HG03097 (cell line): Measurements from ENCODE around the gene MYLK4.

Source experiments
- ATAC-seq: cut with Tn5 transposase; IDR thresholded peaks from one replicate; pipeline ENCODE4 v1.9.1; 2021; ENCODE audit not compliant: unreplicated experiment, low FRiP score

MYLK4 gene

DNA sequence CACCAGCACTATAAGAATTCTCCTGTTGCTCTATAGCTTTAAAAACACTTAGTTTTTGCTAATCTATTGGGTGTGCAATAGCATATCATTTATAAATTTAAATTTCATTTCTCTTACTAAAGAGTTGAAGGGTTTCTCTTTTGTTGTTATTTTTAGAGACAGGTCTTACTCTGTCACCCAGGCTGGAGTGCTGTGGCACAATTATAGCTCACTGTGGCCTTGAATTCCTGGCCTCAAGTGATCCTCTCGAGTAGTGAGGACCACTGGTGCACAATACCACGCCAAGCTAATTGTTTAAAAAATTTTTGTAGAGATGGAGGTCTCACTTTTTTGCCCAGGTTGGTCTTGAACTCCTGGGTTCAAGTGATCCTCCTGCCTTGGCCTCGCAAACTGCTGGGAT is 8.3 kb upstream of the MYLK4 start:
- ATAC-seq, result no peak

DNA sequence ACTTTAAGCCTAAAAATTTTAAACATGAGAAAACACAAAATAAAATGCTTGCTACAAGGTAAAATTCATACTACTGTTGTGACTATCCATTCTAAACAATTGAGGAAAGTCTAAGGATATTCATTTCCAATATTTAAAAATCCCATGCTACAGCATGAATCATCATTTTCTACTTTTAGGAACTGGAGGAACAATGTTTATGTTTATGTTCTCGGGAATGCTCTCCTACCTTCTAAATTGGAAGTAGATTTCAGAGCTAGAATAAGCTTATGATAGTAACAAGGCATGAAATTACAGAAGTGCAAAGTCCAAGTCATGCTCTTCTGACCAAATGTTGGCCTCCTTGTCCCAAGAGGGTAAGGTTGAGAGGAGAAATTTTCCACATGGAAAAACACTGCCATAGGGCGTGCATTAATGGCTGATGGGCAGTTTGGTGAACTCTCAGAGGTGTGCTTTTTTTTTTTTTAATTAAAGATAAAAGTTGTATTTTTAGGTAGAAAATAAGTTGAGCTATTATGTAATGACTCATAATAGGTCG is 6.0 kb upstream of the MYLK4 start:
- ATAC-seq, result no peak

DNA sequence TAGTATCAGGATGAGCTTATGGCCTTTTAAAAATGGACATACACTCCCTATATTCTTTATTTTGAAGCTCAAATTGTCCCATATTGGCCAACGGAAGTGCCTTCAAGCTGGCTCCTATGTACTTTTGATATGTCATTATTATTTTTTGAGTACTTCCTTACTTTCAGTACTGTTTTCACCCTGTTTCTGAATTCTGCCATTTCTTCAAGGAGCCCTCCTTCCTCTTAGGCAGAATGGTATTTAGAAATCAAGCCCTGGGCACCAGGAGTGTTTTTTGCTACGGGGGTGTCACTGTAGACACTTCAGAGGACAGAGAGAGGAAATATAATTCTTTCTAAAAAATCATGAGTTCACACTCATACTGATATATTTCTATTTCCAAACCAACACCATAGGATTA is 5.5 kb upstream of the MYLK4 start:
- ATAC-seq, result no peak

DNA sequence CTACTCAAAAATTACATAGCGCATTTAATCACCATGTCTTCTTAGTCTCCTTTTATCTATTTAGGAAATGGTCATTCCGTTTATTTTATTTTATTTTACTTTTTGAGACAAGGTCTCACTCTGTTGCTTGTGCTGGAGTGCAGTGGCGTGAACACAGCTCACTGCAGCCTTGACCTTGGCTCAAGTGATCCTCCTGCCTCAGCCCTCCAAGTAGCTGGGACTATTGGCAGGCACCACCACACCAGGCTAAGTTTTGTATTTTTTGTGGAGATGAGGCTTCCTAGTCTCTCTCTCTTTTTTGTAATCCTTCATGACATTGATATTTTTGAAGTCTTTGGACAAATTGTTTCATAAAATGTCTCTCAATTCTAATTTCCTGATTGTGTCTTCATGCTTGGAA is 4.7 kb upstream of the MYLK4 start:
- no peak for ATAC-seq

DNA sequence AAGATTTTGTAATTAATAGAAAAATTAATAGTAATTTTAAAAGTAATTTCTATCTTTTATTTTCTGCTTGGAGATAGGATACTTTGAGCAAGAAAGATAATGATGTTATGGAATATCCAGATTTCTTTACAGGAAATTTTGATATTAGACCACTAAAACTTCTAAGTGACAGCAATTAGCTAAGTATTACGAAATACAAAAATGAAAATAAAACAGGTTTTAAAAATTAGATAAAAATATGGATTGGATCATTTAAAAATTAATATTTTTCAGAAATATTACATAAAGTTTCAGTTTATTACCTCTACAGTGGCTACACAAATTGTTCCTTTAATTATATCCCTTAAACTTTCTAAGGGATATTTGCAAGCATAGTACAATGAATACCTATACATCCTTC is 4.2 kb upstream of the MYLK4 start:
- ATAC-seq, result no peak

DNA sequence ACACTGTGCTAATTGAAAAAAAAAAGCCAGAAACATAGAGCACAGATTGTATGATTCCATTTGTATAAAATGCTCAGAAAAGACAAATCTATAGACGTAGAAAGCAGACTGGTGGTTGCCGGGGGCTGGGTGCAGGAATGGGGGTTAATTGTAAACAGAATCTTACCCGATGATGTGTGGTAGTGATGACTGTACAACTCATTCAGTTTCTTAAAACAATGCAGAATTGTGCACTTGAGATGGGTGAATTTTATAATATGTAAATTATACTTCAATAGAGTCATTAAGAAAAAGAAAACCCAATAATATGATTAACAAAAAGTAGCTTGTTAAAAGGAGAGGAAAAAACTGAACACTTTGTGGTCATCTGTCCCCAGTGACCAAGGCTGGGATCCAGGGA is 3.7 kb upstream of the MYLK4 start:
- ATAC-seq, result no peak

DNA sequence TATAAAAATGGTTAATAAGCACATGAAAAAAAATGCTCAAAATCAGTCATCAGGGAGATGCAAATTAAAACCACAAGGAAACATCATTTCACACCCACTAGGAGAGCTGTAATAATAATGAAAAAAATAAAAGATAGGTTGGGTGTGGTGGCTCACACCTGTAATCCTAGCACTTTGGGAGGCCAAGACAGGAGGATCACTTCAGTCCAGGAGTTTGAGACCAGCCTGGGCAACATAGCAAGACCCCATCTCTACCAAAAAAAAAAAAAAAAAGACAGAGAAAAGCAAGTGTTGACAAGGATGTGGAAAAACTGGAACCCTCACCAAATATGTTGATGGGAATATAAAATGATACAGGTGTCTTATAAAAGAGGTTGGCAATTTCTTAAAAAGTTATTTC is 3.0 kb upstream of the MYLK4 start:
- no peak for ATAC-seq

DNA sequence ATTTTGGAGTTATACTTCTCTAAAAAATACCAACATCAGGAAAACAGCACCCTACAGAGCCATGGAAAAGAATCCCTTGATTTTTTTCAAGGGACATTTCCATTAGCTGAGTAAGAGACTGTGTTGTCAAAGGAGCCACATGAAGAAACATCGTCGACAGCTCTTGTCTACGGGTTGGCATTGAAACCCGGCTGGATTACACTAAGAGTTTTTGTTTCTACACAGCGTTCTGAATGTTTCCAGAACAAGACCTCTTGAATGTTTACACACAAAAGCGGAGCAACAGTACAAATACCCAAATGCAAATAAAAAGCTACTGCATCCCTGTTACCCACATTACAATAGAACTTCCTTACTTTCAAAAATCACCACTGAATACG is 2.4 kb upstream of the MYLK4 start:
- ATAC-seq, result no peak

DNA sequence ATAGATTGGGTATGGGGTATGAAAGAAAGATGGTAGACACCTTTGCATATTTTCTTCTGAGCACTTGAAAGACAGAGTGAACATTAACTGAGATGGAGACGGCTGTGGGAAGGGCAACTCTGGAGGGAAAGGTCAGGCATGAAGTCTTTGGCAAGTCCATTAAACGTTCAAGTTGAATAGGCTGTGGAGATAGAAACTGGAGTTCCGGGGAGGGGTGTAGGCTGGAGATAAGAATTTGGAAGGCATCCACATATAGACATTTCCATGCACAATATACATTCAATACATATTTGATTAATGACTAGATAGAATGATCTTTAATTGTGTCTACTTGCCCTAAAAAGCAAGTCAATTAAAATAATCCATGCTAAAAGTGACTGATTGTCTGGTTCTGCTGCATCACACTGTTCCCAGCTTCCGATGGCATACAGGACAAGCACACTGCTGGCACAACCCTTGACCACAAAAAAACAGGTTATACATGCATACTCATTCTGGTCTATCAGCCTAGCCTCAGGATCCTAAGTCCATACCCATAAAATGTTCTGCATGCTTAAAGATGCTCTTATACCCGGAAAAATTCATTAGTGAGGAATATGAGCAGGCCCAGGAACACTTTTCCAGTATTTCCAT is 1.9 kb upstream of the MYLK4 start:
- no peak for ATAC-seq

DNA sequence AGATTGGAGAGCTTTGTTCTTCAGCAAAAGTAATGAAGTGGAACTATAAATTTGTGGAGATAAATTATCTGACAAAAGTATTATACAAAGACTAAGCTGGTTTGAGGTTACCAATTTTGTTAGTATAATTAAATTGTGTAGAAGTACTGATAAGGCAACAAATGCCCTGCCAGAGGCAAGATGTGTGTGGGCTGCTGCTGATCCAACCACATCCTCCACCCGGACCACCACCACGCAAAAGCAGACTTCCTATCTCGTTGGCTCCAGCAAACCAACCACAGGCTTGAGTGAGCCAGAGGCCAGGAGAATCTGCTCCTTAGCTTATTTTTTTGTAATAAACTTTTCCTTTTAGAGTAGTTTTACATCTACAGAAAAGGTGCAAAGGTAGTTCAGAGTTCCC is 1.1 kb upstream of the MYLK4 start:
- ATAC-seq, result no peak

DNA sequence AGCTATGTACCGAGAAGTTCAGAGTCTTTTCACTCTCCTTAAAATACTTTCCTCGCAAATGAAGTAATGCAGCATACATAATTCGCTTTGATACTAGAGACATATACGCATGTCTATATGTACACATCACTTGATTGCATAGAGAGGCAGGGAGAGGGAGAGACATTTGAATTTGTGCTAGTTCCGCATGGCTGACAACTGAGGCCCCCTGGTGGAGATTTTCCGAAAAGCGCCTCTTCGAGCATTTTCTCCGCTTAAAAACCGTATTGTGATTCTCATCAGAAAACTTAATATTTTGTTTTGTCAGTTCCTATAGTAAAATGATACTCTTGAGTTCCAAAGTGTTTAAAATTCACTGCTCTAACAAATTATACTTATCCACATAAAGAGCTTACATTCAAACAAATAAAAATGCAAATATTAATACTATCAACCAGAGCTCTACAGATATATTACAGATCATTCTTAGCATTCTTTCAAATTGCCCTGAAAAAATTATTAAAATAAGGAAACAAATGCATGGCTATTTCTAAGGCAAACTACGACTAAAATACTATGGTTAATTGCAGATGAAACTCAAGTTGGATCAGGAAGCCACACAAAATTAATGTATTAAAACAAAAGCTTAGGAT is 637 bp downstream of the MYLK4 start:
- no peak for ATAC-seq

DNA sequence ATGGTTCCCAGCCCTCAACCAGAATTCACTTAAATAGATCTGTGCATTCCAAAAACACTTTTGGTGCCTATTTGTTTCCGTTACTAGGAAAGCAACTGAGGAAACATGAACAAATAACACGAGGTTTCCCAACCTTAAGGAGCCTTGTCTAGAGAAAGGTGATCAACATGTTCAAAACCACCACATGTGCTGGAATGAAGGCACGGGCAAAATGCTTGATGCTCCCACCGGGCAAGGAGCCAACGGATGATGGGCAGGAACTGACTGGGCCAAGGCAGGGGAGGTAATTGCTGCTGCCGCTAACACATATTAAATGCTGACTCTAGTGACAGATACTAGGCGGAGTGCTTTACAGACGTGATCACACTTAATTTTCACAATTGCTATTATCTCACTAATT is 2.5 kb downstream of the MYLK4 start:
- ATAC-seq, result no peak

DNA sequence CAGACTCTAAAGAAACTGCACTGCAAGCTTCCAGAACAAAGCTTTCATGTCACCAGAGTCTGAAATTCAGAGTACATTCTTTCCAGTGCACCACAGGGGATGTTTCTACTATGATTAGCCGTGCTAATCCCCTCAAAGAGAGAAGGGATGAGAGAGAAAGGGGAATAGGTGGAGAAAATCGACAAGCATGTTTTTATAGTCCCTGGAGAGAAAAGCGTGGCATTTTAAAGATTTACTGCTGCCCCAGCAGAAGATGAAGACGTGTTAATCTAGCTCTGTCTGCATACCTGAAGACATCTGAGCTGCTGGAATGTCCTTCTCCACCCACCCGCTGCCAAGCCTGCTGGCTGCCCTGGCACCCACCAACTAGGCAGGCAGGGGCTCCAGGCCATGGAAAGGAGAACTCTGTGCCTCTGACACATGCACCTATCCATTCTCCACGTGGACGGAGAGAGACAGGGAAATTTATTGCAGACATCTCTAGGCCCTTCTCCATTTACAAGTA is 4.1 kb downstream of the MYLK4 start:
- ATAC-seq, result no peak

DNA sequence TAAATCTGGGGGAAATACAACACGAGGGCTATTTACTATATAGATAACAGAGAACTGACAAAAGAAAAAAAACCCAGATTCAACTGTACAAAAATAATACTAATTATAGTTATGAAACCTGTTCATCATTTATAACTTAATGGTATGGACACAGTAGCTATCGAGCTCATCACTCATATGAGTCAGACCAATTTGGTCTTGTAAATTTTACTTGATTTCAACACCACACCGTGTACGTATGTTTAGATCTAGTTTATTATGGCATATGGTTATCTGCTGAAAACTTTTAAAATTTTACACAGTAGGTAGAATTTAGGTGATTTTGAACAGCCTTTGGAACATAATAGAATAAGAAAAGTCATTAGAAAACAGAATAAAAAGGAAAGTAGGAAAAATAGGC is 5.5 kb downstream of the MYLK4 start:
- ATAC-seq, result no peak

DNA sequence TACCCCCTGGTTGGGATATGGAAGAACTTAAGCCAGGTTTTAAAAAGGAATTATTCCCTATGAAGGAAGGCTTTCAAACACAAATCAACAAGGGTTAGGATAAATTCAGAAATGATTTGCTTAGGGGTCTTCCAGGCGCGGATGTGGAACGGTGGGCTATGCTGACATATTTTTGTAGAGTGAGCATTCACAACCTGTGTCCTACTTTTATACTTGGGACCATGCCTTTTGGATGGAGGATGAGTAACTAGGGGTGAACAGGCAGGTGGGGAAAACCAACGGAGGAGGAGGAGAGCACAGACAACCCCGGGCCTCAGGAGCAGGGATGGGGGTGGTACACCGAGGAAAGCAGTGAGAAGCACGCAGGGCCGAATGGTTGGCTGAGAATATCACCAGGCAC is 5.9 kb downstream of the MYLK4 start:
- no peak for ATAC-seq

DNA sequence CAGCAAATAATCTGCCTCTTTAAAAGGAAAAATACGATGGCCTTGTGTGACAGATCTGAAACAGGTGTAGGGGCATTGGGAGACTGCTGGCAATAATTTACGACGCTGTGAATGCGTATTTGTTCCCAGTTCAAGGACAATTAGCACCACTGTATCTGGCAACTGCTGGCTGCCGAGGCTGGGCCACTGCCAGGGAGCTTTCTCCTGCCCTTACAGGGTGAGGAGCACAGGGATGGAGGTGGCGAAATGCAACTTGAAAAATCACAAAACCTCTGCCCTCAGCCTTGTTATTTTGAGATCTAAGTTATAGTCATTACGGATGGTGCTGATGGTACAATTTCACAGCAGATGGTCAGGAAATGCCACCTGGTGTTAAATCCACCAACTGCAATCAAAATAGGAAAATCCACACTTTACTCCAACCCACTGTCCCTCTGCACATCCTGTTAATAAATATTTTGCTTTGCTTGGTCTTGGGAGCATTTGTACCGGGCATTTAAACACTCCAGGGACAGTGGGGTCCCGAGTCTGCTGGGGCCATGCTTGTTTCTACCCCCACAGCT is 6.4 kb downstream of the MYLK4 start:
- no peak for ATAC-seq

DNA sequence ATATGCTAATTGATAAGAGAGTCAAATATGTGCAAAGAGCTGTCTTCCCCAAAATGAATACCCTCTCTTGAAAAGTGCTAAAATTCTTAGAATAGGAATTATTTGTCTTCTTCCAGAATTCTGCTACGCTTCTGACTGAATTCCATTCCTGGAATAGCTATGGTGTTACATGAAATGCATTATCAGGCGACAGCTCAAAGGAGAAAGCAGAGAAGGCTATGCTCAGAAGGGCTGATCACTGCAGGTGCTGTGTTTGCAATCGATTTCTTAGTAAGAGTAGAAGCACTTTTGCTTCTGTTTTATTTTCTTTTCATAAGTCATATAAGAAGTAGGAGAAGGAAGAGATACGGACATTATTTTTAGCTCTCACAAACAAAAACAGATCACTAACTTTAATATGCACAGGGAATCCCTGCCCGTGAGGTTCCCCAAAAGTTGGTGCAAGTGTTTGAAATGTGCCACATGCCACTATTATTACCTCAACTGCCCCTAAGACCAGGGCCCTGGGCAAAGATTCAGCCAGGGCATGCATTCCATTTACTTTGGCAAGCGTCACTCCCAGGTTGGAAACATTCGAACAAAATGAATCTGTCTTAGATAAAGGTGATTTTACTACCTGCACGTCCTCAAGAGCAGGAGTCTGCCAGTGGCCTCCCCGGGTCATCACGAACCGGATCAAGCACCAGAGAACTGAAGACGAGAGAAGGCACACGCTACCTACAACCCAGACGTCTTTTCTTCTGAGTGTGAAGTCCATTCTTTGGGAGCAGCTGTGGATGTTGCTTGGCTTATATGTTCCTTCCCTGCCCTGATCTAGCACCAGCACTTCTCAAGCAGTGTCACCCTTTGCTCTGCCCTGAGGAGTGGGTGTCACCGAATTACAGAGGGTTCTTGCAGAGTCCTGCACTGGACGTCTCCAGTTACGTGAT is 7.2 kb downstream of the MYLK4 start:
- no peak for ATAC-seq

DNA sequence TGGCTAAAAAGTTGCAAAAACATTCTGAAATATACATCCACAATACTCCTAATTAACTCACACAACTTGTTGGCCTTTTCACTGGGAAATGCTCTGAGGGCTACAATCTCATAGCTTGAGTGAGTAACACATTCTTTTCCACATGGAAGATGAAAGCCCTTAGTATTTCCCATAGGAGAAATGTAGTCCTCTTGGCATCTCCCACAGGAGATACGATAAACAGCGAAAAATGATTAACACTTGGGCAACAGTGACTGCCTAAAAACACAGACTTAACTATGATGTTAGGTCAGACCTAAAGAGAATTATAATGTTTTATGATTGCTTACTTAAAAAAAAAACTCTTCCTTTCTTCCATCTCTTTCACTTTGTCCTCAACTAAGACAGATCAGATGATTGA is 9.0 kb downstream of the MYLK4 start:
- no peak for ATAC-seq

DNA sequence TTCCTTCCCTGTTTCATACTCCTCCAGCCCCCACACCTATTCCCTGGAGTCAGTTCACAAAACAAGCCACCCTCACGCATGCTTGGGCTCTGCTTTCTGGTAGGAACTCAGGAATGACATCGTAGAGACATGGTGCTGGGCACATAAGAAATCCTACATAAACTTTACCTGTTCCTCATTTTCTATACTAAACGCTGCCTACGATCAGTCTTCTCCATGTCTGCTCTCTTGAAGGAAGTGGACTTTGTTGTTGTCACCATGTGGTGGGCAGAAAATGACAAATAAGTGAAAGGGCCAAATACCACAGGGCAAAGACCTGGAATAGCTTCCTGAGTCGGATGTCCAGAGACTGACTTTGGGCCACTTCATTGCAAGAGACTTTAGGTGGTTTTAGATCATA is 10.1 kb downstream of the MYLK4 start:
- no peak for ATAC-seq

DNA sequence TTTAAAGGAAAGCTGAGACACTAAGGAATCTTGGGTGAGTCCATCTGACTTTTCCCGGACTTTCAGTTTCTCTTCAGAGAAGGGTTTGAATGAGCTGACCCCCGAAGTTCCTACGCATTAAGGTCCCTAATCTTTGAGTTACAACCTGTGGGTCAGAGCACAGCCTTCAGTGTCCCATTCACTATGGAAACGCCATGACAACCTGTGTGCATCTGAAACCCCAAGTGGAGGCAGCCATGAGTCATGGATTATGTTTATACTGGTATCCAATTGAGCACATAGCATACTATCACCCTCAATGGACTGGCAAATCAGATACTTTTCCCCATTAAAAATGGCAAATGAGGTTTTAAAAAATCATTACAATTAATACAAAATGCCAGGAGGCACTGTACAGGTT is 11.4 kb downstream of the MYLK4 start:
- ATAC-seq, result no peak

DNA sequence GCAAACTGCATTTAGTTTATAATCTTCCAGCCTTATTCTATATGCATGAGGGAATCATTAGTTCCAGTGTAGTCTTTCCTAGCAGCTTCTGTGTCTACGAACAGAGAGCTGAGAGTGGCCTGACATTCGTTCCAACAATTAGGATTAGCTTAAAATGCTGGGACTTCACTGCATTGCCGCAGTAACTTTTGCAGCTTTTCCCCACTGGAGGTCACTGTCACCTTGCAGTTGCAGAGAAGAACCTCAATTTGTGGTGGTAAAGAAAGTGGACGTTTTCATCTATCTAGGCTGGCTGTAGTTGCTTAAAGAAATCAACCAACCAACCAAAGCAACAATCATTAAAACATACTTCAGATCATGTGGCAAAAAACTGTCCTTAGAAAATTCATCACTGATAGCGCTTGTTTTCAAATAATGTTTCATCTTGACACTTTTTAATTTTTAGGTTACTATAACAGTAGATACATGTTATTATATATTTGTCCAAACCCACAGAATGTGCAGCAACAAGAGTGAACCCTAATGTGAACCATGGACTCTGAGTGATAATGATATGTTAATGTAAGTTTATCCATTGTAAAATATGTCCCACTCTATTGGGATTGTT is 12.2 kb downstream of the MYLK4 start:
- ATAC-seq, result no peak
